HG03280 (cell line): ENCODE measurements around the gene GOSR2.

Source experiments
- ATAC-seq: cut with Tn5 transposase; IDR thresholded peaks from one replicate; pipeline ENCODE4 v1.9.1; 2021; ENCODE audit warnings: mild to moderate bottlenecking, moderate library complexity; ENCODE audit not compliant: unreplicated experiment

GOSR2 gene

GRCh38 chr17:46958041-46958591 lies 35.2 kb downstream of the GOSR2 start:
- no peak for ATAC-seq

GRCh38 chr17:46960152-46960551 lies 37.2 kb downstream of the GOSR2 start:
- ATAC-seq, result no peak

DNA sequence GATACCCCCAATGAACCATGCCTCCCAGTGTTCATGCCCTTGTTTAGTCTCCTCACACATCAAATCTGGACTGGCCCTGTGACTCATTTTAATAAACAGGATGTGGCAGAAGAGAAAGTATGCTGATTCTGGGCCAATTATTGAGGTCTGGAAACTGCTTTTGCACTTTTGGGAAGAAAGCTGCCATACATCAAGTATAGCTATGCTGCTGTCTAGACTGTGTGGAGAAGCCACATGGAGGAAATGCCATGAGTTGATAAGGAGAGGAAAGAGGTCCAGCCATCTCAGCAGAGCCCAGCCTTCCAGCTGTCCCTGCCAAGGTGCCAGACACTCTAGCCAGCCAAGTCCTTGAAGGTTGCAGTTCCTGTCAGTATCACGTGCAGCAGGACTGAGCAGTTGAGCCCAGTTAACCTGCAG lies 39.4 kb downstream of the GOSR2 start:
- no peak for ATAC-seq

- no peak for ATAC-seq
Observed at GRCh38 chr17:46963571-46963970, 40.6 kb downstream of the GOSR2 start.

- no peak for ATAC-seq
Observed at GRCh38 chr17:46964315-46965265, 41.6 kb downstream of the GOSR2 start.

DNA sequence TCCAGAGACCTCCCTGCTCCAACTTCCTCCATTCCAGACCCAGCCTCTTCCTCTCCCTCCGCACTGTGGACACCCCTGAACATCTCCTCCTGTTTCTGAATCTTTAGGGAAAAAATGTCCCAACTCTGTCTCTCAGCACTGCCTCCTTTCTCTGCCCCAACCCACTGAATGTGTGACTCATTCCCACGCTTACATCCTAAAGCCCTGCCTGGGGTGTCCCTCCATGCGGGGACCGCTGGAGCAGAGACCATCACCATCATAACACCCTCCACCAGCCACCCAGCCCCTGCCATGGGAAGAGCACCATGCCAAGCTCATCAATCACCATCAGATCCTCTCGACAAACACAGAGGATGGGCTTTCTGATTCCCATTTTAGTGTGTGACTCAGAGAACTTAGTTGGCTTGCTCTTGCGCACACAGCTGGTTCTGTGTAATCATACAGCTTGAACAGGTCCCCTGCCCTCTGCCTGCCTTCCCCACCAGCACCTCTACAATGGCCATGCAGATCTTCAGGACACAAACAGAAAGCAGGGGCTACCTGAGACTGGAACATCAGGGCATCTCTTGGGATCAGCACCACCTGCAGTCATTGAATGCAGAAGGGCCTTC lies 45.4 kb downstream of the GOSR2 start:
- no peak for ATAC-seq

DNA sequence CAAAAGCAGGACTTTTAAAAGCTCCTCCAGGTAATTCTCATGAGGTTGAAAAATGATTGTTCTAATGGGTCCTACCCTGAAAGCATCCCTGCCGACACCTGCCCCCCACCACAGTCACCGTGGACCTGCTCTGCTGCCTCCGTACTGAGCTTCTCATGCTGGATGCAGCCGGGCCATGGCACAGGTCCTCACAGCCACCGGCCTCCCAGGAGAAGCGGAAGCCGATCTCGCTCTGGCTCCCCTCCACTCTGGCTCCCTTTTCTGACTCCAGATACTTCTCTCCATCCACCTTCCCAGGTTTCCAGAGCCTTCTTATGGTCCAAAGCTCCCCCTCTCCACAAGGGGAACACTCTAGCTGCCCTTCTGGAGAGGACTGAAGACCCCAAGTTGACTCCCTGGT lies 45.9 kb downstream of the GOSR2 start:
- no peak for ATAC-seq

GRCh38 chr17:46971647-46972300 lies 48.8 kb downstream of the GOSR2 start:
- no peak for ATAC-seq

GRCh38 chr17:46972346-46972745 lies 49.4 kb downstream of the GOSR2 start:
- no peak for ATAC-seq

- ATAC-seq, result no peak
Observed at GRCh38 chr17:46974086-46974485, 51.1 kb downstream of the GOSR2 start.

GRCh38 chr17:46975287-46975686 lies 52.3 kb downstream of the GOSR2 start:
- no peak for ATAC-seq

- ATAC-seq, result no peak
Observed at GRCh38 chr17:46976626-46977270, 53.8 kb downstream of the GOSR2 start.

DNA sequence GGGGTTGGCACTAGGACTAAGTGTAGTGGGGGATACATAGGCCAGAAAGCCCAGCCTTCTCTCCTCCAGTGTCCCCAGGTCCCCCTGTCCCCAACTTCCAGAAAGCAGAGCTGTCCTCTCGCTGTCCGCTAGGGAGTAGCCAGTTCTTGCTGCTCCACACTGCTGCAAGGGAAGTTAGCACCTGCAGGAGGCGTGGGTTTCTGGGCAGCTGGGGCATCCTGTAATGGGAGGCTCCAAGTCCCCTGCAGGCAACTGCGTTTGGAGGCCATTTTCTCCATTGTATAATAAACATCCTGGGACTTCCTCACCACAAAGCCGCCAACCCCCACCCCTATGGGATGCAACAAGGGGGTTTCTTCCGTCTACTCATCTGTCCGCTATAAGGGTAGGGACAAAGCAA lies 54.4 kb downstream of the GOSR2 start:
- no peak for ATAC-seq

DNA sequence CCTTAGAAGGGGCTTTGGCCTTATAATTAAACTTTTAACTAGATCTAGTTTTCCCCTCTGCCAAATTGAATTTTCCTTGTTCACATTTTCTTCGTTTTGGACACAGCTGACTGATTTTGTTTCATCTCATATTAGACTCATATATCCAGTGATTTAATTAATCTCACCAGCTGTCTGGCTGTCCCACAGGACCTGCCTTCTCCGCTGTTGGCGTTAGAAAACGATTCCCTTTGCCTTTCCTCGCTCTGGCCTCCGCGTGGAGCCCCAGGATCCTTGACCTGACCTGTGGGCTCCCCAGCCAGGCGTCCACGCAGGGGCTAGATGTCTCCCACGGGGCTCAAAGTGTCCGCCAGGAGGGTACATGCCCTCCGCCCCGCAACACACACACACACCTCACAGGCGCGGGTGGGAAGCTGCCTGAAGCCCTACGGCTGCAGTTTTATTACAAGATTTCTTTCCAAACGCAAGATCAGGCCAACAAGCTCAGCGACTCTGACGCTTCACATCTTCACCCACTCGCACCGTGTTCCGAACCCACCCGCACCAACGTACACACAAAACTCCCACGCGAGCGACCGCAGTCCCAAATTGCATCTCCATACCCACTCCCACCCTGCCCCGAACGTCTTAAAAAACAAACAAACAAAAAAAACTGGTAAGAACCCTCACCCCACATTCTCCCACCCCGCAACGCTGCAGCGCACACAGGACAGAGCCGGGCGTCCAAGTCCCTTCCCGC lies 55.0 kb downstream of the GOSR2 start:
- no peak for ATAC-seq

GRCh38 chr17:46978489-46979146 lies 55.7 kb downstream of the GOSR2 start:
- no peak for ATAC-seq

DNA sequence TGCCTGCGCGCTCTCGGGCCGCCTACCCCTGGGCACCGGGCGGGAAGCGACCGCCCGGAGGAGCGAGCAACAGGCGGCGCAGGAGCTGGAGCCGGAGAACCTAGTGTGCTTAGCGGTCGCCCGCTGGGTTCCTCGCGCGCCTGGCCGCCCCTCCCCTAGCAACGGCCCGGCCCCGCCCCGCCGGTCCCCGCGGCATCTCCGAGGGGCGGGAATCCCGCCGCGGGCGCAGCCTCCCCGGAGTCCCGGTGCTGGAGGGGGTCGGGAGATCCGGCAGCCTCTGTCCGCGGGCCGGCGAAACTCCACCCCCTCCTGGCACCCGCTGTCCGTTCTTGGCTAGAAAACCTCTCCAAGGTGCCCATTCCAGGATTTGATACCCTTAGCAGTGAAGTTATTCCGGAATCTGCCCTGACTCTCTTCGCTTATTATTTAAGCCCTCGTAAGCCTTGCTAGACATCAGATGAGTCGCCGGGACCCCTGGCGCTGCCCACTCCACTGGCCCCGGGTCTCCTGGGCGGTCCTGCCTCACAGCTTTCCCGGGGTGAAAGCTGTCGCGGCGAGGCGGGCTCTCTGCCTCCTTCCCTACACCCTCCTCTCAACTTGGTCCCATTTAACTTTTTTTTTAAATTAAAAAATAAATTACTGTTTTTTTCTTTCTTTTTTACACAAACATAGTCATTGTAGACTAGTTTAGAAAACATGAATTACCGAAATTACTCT lies 56.3 kb downstream of the GOSR2 start, which contains the start of gene RPRML:
Gene RPRML, minus strand, starts transcription at position 107 of the 717 bp plus-strand sequence. CDS start 246 bp downstream, outside the sequence.
- no peak for ATAC-seq

GRCh38 chr17:46982577-46982976 lies 59.6 kb downstream of the GOSR2 start:
- no peak for ATAC-seq

- no peak for ATAC-seq
Observed at GRCh38 chr17:46983782-46984181, 60.8 kb downstream of the GOSR2 start.

DNA sequence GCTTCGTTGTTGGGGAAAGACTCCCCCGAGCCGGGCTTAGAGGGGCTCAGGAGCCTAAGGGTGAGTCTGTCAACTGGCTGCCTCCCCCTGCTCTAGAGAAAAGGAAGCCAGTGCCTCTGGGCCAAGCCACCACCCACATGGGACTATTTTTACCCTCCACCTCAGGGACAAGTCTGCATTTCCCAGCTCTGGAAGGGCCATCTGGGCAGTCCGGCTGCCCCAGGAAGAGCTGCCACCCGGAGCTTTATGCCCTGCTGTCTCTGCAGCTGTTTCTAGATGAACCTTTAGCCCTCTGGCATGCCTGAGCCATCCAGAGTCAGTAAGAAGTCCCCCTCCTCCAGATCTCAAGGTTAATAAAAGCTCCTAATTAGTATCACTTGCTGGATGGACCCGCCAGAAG lies 61.4 kb downstream of the GOSR2 start:
- ATAC-seq, result no peak
